DOHH2 (cell line): ENCODE results near the gene RUFY1.

ENCODE experiments used
- EZH2phosphoT487 ChIP-seq: fragments of 200-600 bp; sonication (generic); IDR thresholded peaks from 2 replicates; pipeline ENCODE4 v1.6.1; 2017; ENCODE audit warnings: borderline replicate concordance, mild to moderate bottlenecking, antibody characterized with exemption, low read length, moderate library complexity, mixed read lengths
- TF ChIP-seq, protein P1 (sequence below): fragments of 200-600 bp; sonication (generic); IDR thresholded peaks from one replicate; pipeline ENCODE4 v1.5.1; 2014; ENCODE audit warnings: antibody characterized with exemption, mild to moderate bottlenecking, low read depth, low read length; ENCODE audit not compliant: poor library complexity, severe bottlenecking

DNA sequence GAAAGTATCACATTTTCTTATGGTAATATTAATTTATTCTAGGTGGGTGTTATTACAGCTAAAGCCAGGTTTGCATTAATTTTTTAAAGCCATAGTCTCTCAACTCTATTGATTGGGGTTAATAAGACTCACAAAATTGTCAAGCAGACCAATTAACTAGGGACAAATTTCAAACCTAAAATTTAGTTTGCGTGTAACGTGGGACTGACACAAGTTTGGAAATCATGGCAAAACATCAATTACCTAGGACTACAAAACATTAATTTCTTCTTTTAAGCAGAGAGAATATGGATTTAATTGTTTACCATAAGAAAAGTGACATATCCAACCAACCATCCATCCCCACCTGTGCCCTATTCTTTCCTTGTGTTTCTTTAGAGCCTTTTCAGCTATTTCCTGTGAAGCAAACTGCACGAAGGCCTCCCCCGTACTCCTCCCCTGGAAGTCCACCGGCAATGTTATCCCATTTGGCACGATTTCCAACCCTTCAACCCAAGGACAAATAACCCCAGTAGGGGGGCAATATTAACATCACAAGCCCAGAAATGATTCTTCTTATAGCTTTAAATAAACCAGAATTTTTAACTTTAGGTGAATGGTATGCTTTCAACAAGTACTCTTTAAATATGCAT is 68.7 kb downstream of the RUFY1 start:
- TF ChIP-seq, protein P1, sequence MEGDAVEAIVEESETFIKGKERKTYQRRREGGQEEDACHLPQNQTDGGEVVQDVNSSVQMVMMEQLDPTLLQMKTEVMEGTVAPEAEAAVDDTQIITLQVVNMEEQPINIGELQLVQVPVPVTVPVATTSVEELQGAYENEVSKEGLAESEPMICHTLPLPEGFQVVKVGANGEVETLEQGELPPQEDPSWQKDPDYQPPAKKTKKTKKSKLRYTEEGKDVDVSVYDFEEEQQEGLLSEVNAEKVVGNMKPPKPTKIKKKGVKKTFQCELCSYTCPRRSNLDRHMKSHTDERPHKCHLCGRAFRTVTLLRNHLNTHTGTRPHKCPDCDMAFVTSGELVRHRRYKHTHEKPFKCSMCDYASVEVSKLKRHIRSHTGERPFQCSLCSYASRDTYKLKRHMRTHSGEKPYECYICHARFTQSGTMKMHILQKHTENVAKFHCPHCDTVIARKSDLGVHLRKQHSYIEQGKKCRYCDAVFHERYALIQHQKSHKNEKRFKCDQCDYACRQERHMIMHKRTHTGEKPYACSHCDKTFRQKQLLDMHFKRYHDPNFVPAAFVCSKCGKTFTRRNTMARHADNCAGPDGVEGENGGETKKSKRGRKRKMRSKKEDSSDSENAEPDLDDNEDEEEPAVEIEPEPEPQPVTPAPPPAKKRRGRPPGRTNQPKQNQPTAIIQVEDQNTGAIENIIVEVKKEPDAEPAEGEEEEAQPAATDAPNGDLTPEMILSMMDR: no peak
- no peak for TF ChIP-seq EZH2phosphoT487
